Sigmoid colon (tissue), 7 donors: ENCODE data around the gene PIAS1. TPM values are rescaled to one million over a fixed set of nuclear protein-coding genes. Genes with fewer than 3 reads are reported as not detected.

Experiments
- DNase-seq: peaks from one replicate; pipeline ENCODE4 v3.0.0-alpha.2; 2019
- H3K27ac ChIP-seq, 4 donors: fragments of 200-600 bp; sonication (generic); one replicate each; pipeline ENCODE4 v1.5.1; 2016 to 2019; ENCODE audit warnings: mild to moderate bottlenecking in 1 of 4
- H3K27me3 ChIP-seq, 3 donors: fragments of 200-600 bp; sonication (generic); one replicate each; pipeline ENCODE4 v1.5.1; 2019; ENCODE audit warnings: mild to moderate bottlenecking in 1 of 3
- H3K36me3 ChIP-seq, 4 donors: fragments of 200-600 bp; sonication (generic); one replicate each; pipeline ENCODE4 v1.5.1; 2016 to 2019
- H3K4me1 ChIP-seq, 4 donors: fragments of 200-600 bp; sonication (generic); one replicate each; pipeline ENCODE4 v1.5.1; 2017 to 2019
- H3K4me3 ChIP-seq, 4 donors: fragments of 200-600 bp; sonication (generic); one replicate each; pipeline ENCODE4 v1.5.1; 2017 to 2019; ENCODE audit warnings: mild to moderate bottlenecking in 2 of 4, moderate library complexity in 1 of 4
- H3K9me3 ChIP-seq, 4 donors: fragments of 200-600 bp in 3 of 4; sonication (generic) in 3 of 4; one replicate each; pipeline versions ENCODE4 v1.5.1 to v1.6.1; 2013 to 2019
- CTCF ChIP-seq, 4 experiments: fragments of 450-650 bp in 3 of 4; fragments of 200-600 bp in 1 of 4; IDR thresholded peaks; one replicate each; pipeline ENCODE4 v1.5.1; 2016 to 2019; ENCODE audit warnings: antibody characterized with exemption in 4 of 4, mild to moderate bottlenecking in 3 of 4, moderate library complexity in 2 of 4
- EP300 ChIP-seq, 4 donors: sonication (generic); formaldehyde crosslinking; IDR thresholded peaks; one replicate each; pipeline ENCODE4 v1.6.1; 2017; ENCODE audit warnings: antibody characterized with exemption in 4 of 4
- POLR2A ChIP-seq, 2 donors: fragments of 450-650 bp; IDR thresholded peaks; one replicate each; pipeline ENCODE4 v1.6.1; 2016; ENCODE audit warnings: antibody characterized with exemption in 2 of 2, mild to moderate bottlenecking in 2 of 2, moderate library complexity in 2 of 2
- POLR2AphosphoS5 ChIP-seq, 4 donors: sonication (generic); formaldehyde crosslinking; IDR thresholded peaks; one replicate each; pipeline ENCODE4 v1.6.1; 2017; ENCODE audit warnings: antibody characterized with exemption in 4 of 4
- WGBS, 2 donors: extraction: QIAGEN DNeasy Blood & Tissue Kit; methylation state at CpG; one replicate each; pipeline ENCODE4 v1.1.7; 2013; 5-methylcytosine and 5-hydroxymethylcytosine counted together
- intact Hi-C: fragments of 100-400 bp; cut with DNase I; formaldehyde crosslinking; loops from one replicate; pipeline ENCODE4 v1.15.1; 2023
- polyA plus RNA-seq, 3 donors: library from polyadenylated mRNA; stranded (reverse); fragments of 200-250 nt; gene quantifications; one replicate each; pipeline ENCODE4 v1.2.3, GENCODE V29; 2013
- total RNA-seq, 4 donors: library from RNA; depleted of rRNA; stranded (reverse); fragments of >200 nt; gene quantifications; one replicate each; pipeline ENCODE4 v1.1.0, GENCODE V29; 2016
- donor health status: healthy with polysubstance abuse.
- donor health status: Bipolar disorder and iron deficiency.
- donor health status: healthy.

The PIAS1 gene
- total and polyA plus RNA-seq, 7 donors = 7.2 to 75.4 (median 55.9) TPM

- Histone ChIP-seq H3K4me1 (peaks cover 0 to 8% (median 4%) of the 10 kb centered on the region in 4 donors), H3K27me3 (no peaks in the 10 kb centered on the region), H3K27ac (no peak overlapping the region), H3K36me3 (peaks cover 0 to 45% (median 0%) of the 10 kb centered on the region in 4 donors), H3K9me3 (no peaks in the 10 kb centered on the region), H3K4me3 (no peak overlapping the region)
- intact Hi-C loops = no loop called here
- TF ChIP-seq CTCF (IDR thresholded peaks at IDR 0.05) (no peak), EP300 (IDR thresholded peaks at IDR 0.05) (no peak), POLR2A (IDR thresholded peaks at IDR 0.05) (no peak), POLR2AphosphoS5 (IDR thresholded peaks at IDR 0.05) (no peak)
- no peak for DNase-seq
These were observed 91.6 kb downstream of the PIAS1 start for GRCh38 chr15:68145706-68146105.

GRCh38 chr15:68148039-68148438 is 93.9 kb downstream of the PIAS1 start:
- no peak overlapping the region for H3K27ac ChIP-seq
- intact Hi-C loops = no loop called here
- DNase-seq = no peak
- no peaks in the 10 kb centered on the region for H3K9me3 ChIP-seq
- TF ChIP-seq POLR2AphosphoS5 (IDR thresholded peaks at IDR 0.05) = no peak
- no peak for TF ChIP-seq POLR2A (IDR thresholded peaks at IDR 0.05)
- TF ChIP-seq EP300 (IDR thresholded peaks at IDR 0.05) = no peak
- TF ChIP-seq CTCF (IDR thresholded peaks at IDR 0.05) = no peak
- no peak overlapping the region for H3K4me3 ChIP-seq
- no peaks in the 10 kb centered on the region for H3K27me3 ChIP-seq
- H3K4me1 ChIP-seq = peaks cover 0 to 14% (median 6%) of the 10 kb centered on the region in 4 donors
- peaks cover 0 to 33% (median 0%) of the 10 kb centered on the region in 4 donors for H3K36me3 ChIP-seq
- 24 to 73% methylated on average over 1 of the region's 1 CpG for WGBS, 2 donors

GRCh38 chr15:68149059-68149458 is 94.9 kb downstream of the PIAS1 start:
- WGBS, 2 donors = 89 to 100% methylated on average over 1 of the region's 1 CpG
- intact Hi-C loops = no loop called here

GRCh38 chr15:68150187-68150586 is 96.1 kb downstream of the PIAS1 start:
- H3K4me1 ChIP-seq = peaks cover 0 to 34% (median 16%) of the 10 kb centered on the region in 4 donors
- TF ChIP-seq EP300 (IDR thresholded peaks at IDR 0.05) (no peak), POLR2AphosphoS5 (IDR thresholded peaks at IDR 0.05) (no peak), POLR2A (IDR thresholded peaks at IDR 0.05) (no peak), CTCF (IDR thresholded peaks at IDR 0.05) (no peak)
- peaks cover 0 to 36% (median 3%) of the 10 kb centered on the region in 4 donors for H3K36me3 ChIP-seq
- H3K27ac ChIP-seq = no peak overlapping the region
- no peaks in the 10 kb centered on the region for H3K9me3 ChIP-seq
- intact Hi-C loops = loop anchor here (5.0 kb wide), 1 partner anchor 233 kb away; no protein-coding TSS in a partner anchor
- H3K4me3 ChIP-seq = no peak overlapping the region
- DNase-seq = no peak
- 83 to 95% methylated on average over 1 of the region's 1 CpG for WGBS, 2 donors
- H3K27me3 ChIP-seq = no peaks in the 10 kb centered on the region

More at GRCh38 chr15:68149059-68149458, 94.9 kb downstream of the PIAS1 start:
- Histone ChIP-seq H3K27ac (no peak overlapping the region), H3K4me1 (peaks cover 0 to 22% (median 7%) of the 10 kb centered on the region in 4 donors), H3K27me3 (no peaks in the 10 kb centered on the region), H3K4me3 (no peak overlapping the region), H3K9me3 (no peaks in the 10 kb centered on the region), H3K36me3 (peaks cover 0 to 34% (median 2%) of the 10 kb centered on the region in 4 donors)
- TF ChIP-seq EP300 (IDR thresholded peaks at IDR 0.05) (no peak), POLR2AphosphoS5 (IDR thresholded peaks at IDR 0.05) (no peak), POLR2A (IDR thresholded peaks at IDR 0.05) (no peak), CTCF (IDR thresholded peaks at IDR 0.05) (no peak)
- DNase-seq = no peak

GRCh38 chr15:68151277-68151676 is 97.2 kb downstream of the PIAS1 start:
- no peak overlapping the region for H3K4me3 ChIP-seq
- no peak overlapping the region for H3K27ac ChIP-seq
- H3K9me3 ChIP-seq = no peaks in the 10 kb centered on the region
- H3K4me1 ChIP-seq = peaks cover 0 to 39% (median 21%) of the 10 kb centered on the region in 4 donors
- peaks cover 0 to 34% (median 3%) of the 10 kb centered on the region in 4 donors for H3K36me3 ChIP-seq
- H3K27me3 ChIP-seq = no peaks in the 10 kb centered on the region
- DNase-seq = no peak
- WGBS, 2 donors = 76 to 95% methylated on average over 1 of the region's 1 CpG
- no peak for TF ChIP-seq POLR2AphosphoS5 (IDR thresholded peaks at IDR 0.05)
- intact Hi-C loops = loop anchor here (5.0 kb wide), 1 partner anchor 234 kb away; no protein-coding TSS in a partner anchor
